GM12891 (cell line): ENCODE results near the gene BACH2.

Experiments
- POLR2A ChIP-seq: IDR thresholded peaks from 2 replicates; pipeline ENCODE4 v1.6.1; 2011; ENCODE audit warnings: low read depth, low read length, control low read depth
- POLR2AphosphoS5 ChIP-seq: IDR thresholded peaks from 2 replicates; pipeline ENCODE4 v1.6.1; 2011; ENCODE audit warnings: low read depth, low read length, control low read depth
- TAF1 ChIP-seq: IDR thresholded peaks from 2 replicates; pipeline ENCODE4 v1.6.1; 2011; ENCODE audit warnings: low read depth, low read length, control low read depth

GRCh38 chr6:90175627-90176538, 120.8 kb downstream of the BACH2 start:
- TF ChIP-seq POLR2A (no peak), TAF1 (no peak), POLR2AphosphoS5 (no peak)
